Measurements from ENCODE around the gene SVOP.

SVOP gene

DNA sequence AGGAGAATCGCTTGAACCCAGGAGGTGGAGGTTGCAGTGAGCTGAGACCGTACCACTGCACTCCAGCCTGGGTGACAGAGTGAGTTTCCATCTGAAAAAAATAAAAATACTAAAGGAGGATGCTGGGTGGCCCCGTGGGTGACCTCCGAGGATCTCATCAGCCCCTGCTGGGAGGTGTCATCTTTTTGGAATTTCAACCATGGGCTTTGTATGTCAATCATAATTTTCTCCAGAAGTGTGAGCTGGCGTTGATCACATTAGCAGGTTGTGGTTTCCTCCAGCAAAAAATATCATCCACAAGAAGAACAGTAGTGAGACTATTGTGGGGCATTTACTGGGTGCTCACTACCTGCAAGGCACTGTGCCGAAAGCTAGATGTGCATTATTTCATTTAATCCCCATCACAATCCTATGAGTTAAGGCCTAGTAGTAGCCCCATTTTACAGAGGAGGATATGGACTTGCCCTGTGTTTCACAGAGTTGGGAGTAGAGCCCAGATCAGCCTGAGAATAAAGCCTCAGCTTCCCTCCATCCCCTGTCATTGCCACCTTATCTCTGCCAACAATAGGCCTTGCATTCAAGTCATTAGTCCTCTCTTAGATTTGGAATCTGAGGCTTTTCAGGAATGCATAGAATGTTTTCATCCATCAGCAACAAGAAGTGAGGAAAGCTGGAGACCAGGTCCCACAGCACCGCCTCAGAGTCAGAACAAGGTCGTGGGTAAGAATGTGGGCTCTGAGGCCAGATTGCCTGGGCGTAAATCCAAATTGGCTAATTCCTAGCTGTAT lies 39.8 kb downstream of the SVOP start:
- Histone ChIP-seq H3K4me1 (ENCODE audit: low read depth, poor library complexity, severe bottlenecking) (no peaks in the 10 kb centered on the region), H3K9ac (no peak overlapping the region), H3K27me3 (ENCODE audit: insufficient read depth, low read depth) (no peaks in the 10 kb centered on the region), H3K4me3 (IDR thresholded peaks at IDR 0.05; ENCODE audit: insufficient read depth, low read depth, low read length) (no peak overlapping the region), H4K20me1 (ENCODE audit: insufficient read depth) (no peaks in the 10 kb centered on the region), H3K4me2 (no peak overlapping the region), H3K79me2 (ENCODE audit: insufficient read depth, low read depth) (no peaks in the 10 kb centered on the region), H2AFZ (ENCODE audit: low read depth) (no peak overlapping the region), H3K36me3 (ENCODE audit: insufficient read depth) (no peaks in the 10 kb centered on the region), H3K27ac (no peak overlapping the region)
- TF ChIP-seq CTCF (conservative IDR thresholded peaks at IDR 0.05; ENCODE audit: low read depth, low read length), result no peak

GRCh38 chr12:108977360-108977759 lies 43.5 kb downstream of the SVOP start:
- no peak overlapping the region for H3K27ac ChIP-seq
- TF ChIP-seq CTCF (conservative IDR thresholded peaks at IDR 0.05; ENCODE audit: low read depth, low read length), result no peak
- no peak overlapping the region for H2AFZ ChIP-seq (ENCODE audit: low read depth)
- H4K20me1 ChIP-seq (ENCODE audit: insufficient read depth), result no peaks in the 10 kb centered on the region
- H3K27me3 ChIP-seq (ENCODE audit: insufficient read depth, low read depth), result no peaks in the 10 kb centered on the region
- H3K4me1 ChIP-seq (ENCODE audit: low read depth, poor library complexity, severe bottlenecking), result no peaks in the 10 kb centered on the region
- H3K36me3 ChIP-seq (ENCODE audit: insufficient read depth), result no peaks in the 10 kb centered on the region
- no peak overlapping the region for H3K4me3 ChIP-seq (IDR thresholded peaks at IDR 0.05; ENCODE audit: insufficient read depth, low read depth, low read length)
- no peak overlapping the region for H3K4me2 ChIP-seq
- no peak overlapping the region for H3K9ac ChIP-seq
- H3K79me2 ChIP-seq (ENCODE audit: insufficient read depth, low read depth), result no peaks in the 10 kb centered on the region

DNA sequence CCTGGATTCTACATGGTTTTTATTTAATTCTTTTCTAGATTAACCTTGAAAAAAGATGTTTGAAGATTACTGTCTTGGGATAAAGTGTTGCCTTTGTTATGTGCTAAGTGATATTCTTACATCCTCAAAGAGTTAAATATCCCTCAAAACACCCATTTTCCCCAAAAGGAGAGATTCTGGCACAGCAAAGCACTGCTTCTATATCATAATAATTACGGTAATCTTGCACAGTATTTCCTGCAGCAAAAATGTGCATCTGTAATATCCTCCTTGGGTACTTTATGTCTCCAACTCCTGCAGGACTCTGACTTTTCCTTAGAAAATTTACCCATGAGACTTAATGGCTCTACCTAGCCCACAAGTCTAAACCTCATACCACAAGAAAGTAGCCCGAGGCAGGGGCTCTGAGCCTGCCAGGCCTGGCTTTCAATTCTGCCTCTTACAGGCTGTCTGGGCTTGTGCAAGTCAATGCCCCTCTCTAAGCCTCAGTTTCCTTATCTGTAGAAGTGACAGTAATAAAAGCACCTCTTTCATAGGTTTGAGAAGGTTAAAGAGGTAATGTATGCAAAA lies 45.8 kb downstream of the SVOP start:
- Histone ChIP-seq H3K4me3 (IDR thresholded peaks at IDR 0.05; ENCODE audit: insufficient read depth, low read depth, low read length) (no peak overlapping the region), H3K27me3 (ENCODE audit: insufficient read depth, low read depth) (no peaks in the 10 kb centered on the region), H3K4me2 (no peak overlapping the region), H3K4me1 (ENCODE audit: low read depth, poor library complexity, severe bottlenecking) (no peaks in the 10 kb centered on the region), H3K9ac (no peak overlapping the region), H3K27ac (no peak overlapping the region), H4K20me1 (ENCODE audit: insufficient read depth) (no peaks in the 10 kb centered on the region), H3K36me3 (ENCODE audit: insufficient read depth) (no peaks in the 10 kb centered on the region), H2AFZ (ENCODE audit: low read depth) (no peak overlapping the region), H3K79me2 (ENCODE audit: insufficient read depth, low read depth) (no peaks in the 10 kb centered on the region)
- TF ChIP-seq CTCF (conservative IDR thresholded peaks at IDR 0.05; ENCODE audit: low read depth, low read length), result no peak

- no peak overlapping the region for H3K4me2 ChIP-seq
- H3K9ac ChIP-seq, result no peak overlapping the region
- no peak overlapping the region for H3K4me3 ChIP-seq (IDR thresholded peaks at IDR 0.05; ENCODE audit: insufficient read depth, low read depth, low read length)
- no peak for TF ChIP-seq CTCF (conservative IDR thresholded peaks at IDR 0.05; ENCODE audit: low read depth, low read length)
- H3K36me3 ChIP-seq (ENCODE audit: insufficient read depth), result no peaks in the 10 kb centered on the region
- H3K27ac ChIP-seq, result no peak overlapping the region
- H4K20me1 ChIP-seq (ENCODE audit: insufficient read depth), result no peaks in the 10 kb centered on the region
- no peaks in the 10 kb centered on the region for H3K27me3 ChIP-seq (ENCODE audit: insufficient read depth, low read depth)
- H3K79me2 ChIP-seq (ENCODE audit: insufficient read depth, low read depth), result no peaks in the 10 kb centered on the region
- H3K4me1 ChIP-seq (ENCODE audit: low read depth, poor library complexity, severe bottlenecking), result no peaks in the 10 kb centered on the region
- H2AFZ ChIP-seq (ENCODE audit: low read depth), result no peak overlapping the region
Observed at GRCh38 chr12:108973629-108974152, 47.2 kb downstream of the SVOP start.
